CD4-positive, alpha-beta T cell treated with Interleukin-4 for 4 hours (primary cell): ENCODE data around the gene C1QL4.
A peak's percentile ranks its signal among the peaks of the same experiment; 100 is the strongest.
"Not testable (repeated sequence)": the region's sequence is repeated elsewhere in the genome, so short reads cannot be mapped to it uniquely, and the experiment has no call there.

ENCODE experiments used
- DNase-seq: peaks from one replicate; pipeline ENCODE4 v3.0.0-alpha.2; 2020

Gene C1QL4

GRCh38 chr12:49336645-49337584, at the start of gene C1QL4:
Gene C1QL4, minus strand, starts transcription at chr12:49337188. Its CDS starts 711 bp downstream, at chr12:49336477.
- peak; percentile 77 for DNase-seq

GRCh38 chr12:49380184-49380583, 43.2 kb upstream of the C1QL4 start:
- DNase-seq: not testable (repeated sequence)

- DNase-seq: no peak
These were observed 40.4 kb upstream of the C1QL4 start for GRCh38 chr12:49377386-49377785.

- no peak for DNase-seq
These were observed 38.4 kb upstream of the C1QL4 start for GRCh38 chr12:49375406-49375805.

- DNase-seq: no peak
These were observed 33.6 kb upstream of the C1QL4 start for GRCh38 chr12:49370539-49370938.

GRCh38 chr12:49369411-49370145, 32.6 kb upstream of the C1QL4 start:
- no peak for DNase-seq

GRCh38 chr12:49368240-49368600, 31.2 kb upstream of the C1QL4 start:
- no peak for DNase-seq

- DNase-seq: no peak
These were observed 30.6 kb upstream of the C1QL4 start, which contains the start of gene SPATS2 for GRCh38 chr12:49367381-49368239. Gene SPATS2, plus strand, starts transcription at chr12:49367462. Its CDS starts 93,551 bp downstream, at chr12:49461013.

GRCh38 chr12:49366652-49367380, 29.8 kb upstream of the C1QL4 start:
- peak; percentile 78 for DNase-seq

GRCh38 chr12:49366096-49366651, 29.2 kb upstream of the C1QL4 start:
- no peak for DNase-seq

GRCh38 chr12:49365542-49365941, 28.6 kb upstream of the C1QL4 start:
- no peak for DNase-seq

GRCh38 chr12:49364989-49365388, 28.0 kb upstream of the C1QL4 start:
- DNase-seq: no peak

- DNase-seq: no peak
These were observed 25.1 kb upstream of the C1QL4 start for GRCh38 chr12:49362077-49362476.

- DNase-seq: no peak
These were observed 22.7 kb upstream of the C1QL4 start for GRCh38 chr12:49359671-49360070.

- DNase-seq: peak; percentile 67
These were observed 21.6 kb upstream of the C1QL4 start for GRCh38 chr12:49358483-49359141.

- DNase-seq: peak; percentile 25
These were observed 20.2 kb upstream of the C1QL4 start for GRCh38 chr12:49357103-49357678.

GRCh38 chr12:49355913-49356312, 18.9 kb upstream of the C1QL4 start:
- no peak for DNase-seq

GRCh38 chr12:49352351-49352750, 15.4 kb upstream of the C1QL4 start:
- DNase-seq: no peak

- DNase-seq: no peak
These were observed 12.3 kb upstream of the C1QL4 start for GRCh38 chr12:49349266-49349665.

GRCh38 chr12:49348781-49349180, 11.8 kb upstream of the C1QL4 start:
- no peak for DNase-seq
